ENCODE data around the gene USE1. TPM values are rescaled to one million over a fixed set of nuclear protein-coding genes. Genes with fewer than 3 reads are reported as not detected.

The USE1 gene
- total RNA-seq, 4 donors from 2014 or later = 17.3 to 25.2 (median 21.6) TPM

DNA sequence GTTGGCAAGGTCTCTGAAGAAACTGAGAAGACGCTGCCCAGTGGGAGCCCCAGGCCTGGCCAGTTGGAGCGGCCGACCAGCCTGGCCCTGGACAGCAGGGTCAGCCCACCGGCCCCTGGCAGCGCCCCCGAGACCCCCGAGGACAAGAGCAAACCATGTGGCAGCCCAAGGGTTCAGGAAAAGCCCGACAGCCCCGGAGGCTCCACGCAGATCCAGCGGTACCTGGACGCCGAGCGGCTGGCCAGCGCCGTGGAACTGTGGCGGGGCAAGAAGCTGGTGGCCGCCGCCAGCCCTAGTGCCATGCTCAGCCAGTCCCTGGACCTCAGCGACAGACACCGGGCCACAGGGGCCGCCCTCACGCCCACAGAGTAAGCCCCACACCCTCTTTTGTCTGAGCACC lies 20.1 kb upstream of the USE1 start:
- H3K27ac ChIP-seq = no peak overlapping the region
- H3K36me3 ChIP-seq = peaks cover 83% of the 10 kb centered on the region
- no peak overlapping the region for H3K4me3 ChIP-seq
- no peak for DNase-seq (ENCODE audit: low spot score in 2 of 2)
- H3K4me1 ChIP-seq = no peaks in the 10 kb centered on the region
- no peak for TF ChIP-seq POLR2A (IDR thresholded peaks at IDR 0.05)
- TF ChIP-seq, protein P1, sequence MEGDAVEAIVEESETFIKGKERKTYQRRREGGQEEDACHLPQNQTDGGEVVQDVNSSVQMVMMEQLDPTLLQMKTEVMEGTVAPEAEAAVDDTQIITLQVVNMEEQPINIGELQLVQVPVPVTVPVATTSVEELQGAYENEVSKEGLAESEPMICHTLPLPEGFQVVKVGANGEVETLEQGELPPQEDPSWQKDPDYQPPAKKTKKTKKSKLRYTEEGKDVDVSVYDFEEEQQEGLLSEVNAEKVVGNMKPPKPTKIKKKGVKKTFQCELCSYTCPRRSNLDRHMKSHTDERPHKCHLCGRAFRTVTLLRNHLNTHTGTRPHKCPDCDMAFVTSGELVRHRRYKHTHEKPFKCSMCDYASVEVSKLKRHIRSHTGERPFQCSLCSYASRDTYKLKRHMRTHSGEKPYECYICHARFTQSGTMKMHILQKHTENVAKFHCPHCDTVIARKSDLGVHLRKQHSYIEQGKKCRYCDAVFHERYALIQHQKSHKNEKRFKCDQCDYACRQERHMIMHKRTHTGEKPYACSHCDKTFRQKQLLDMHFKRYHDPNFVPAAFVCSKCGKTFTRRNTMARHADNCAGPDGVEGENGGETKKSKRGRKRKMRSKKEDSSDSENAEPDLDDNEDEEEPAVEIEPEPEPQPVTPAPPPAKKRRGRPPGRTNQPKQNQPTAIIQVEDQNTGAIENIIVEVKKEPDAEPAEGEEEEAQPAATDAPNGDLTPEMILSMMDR (IDR thresholded peaks at IDR 0.05) = no peak
- no peak for TF ChIP-seq POLR2AphosphoS5 (IDR thresholded peaks at IDR 0.05)
- TF ChIP-seq EP300 (IDR thresholded peaks at IDR 0.05) = no peak
- WGBS = 93% methylated on average over 3 of the region's 23 CpGs
- no peaks in the 10 kb centered on the region for H3K9me3 ChIP-seq
- H3K27me3 ChIP-seq = no peaks in the 10 kb centered on the region

DNA sequence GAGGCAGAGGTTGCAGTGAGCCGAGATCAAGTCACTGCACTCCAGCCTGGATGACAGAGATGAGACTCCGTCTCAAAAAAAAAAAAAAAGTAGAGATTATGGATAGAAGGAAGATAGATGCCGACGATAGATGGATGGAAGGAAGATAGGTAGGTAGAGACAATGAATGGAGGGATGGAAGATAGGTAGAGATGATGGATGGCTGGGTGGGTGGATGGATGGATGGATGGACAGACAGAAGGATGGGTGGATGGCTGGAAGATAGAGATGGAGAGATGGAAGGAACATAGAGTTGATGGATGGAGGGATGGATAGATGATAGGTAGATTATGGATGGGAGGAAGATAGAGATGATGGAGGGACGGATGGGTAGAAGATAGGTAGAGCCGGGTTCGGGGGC lies 18.5 kb upstream of the USE1 start:
- H3K27ac ChIP-seq = no peak overlapping the region
- peaks cover 83% of the 10 kb centered on the region for H3K36me3 ChIP-seq
- H3K4me3 ChIP-seq = no peak overlapping the region
- DNase-seq (ENCODE audit: low spot score in 2 of 2) = no peak
- TF ChIP-seq POLR2A (IDR thresholded peaks at IDR 0.05) = no peak
- TF ChIP-seq, protein P1 (IDR thresholded peaks at IDR 0.05) = no peak
- no peak for TF ChIP-seq EP300 (IDR thresholded peaks at IDR 0.05)
- no peak for TF ChIP-seq POLR2AphosphoS5 (IDR thresholded peaks at IDR 0.05)
- 93% methylated on average over 7 of the region's 7 CpGs for WGBS
- no peaks in the 10 kb centered on the region for H3K4me1 ChIP-seq
- H3K27me3 ChIP-seq = no peaks in the 10 kb centered on the region
- no peaks in the 10 kb centered on the region for H3K9me3 ChIP-seq

DNA sequence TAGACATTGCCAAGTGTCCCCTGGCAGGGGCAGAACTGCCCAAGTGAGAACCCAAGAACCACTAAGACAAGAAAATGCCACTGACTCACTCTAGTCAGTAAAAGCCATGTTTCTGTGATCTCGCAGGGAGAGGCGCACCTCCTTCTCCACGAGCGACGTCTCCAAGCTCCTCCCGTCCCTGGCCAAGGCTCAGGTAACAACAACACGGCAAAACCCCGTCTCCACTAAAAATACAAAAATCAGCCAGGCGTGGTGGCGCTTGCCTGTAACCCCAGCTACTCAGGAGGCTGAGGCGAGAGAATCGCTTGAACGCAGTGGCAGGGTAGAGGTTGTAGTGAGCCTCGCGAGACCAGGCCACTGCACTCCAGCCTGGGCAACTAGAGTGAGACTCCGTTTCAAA lies 17.5 kb upstream of the USE1 start:
- Histone ChIP-seq H3K36me3 (peaks cover 83% of the 10 kb centered on the region), H3K4me1 (no peaks in the 10 kb centered on the region)

DNA sequence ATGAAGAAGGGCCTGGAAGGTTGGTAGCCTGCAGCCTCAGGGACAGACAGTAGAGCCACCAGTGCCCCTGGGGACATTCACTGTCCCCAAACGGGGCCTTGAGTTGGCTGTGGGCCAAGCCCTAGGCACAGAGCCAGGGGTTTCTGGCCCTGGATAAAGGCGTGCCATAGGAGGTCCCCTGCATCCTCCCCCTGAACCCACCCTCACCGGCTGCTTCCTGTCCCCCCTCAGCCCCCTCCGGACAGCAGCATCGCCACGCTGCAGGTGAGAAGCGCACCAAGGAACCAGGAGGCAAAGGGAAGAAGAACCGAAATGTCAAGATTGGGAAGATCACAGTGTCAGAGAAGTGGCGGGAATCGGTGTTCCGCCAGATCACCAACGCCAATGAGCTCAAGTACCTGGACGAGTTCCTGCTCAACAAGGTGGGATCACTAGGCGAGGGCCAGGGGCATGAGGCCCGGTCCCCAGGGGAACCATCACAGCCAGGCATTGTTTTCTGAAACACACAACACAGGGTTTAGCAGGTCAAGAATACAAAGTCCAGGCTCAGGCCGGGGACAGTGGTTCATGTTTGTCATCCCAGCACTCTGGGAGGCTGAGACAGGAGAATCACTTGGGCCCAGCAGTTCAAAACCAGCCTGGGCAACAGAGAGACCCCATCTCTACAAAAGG lies 14.6 kb upstream of the USE1 start:
- Histone ChIP-seq H3K27ac (no peak overlapping the region), H3K4me3 (no peak overlapping the region), H3K4me1 (no peaks in the 10 kb centered on the region), H3K27me3 (no peaks in the 10 kb centered on the region), H3K9me3 (no peaks in the 10 kb centered on the region), H3K36me3 (peaks cover 81% of the 10 kb centered on the region)
- WGBS = 90% methylated on average over 14 of the region's 16 CpGs
- TF ChIP-seq POLR2A (IDR thresholded peaks at IDR 0.05) (no peak), EP300 (IDR thresholded peaks at IDR 0.05) (no peak), POLR2AphosphoS5 (IDR thresholded peaks at IDR 0.05) (no peak)
- TF ChIP-seq, protein P1 (IDR thresholded peaks at IDR 0.05) = no peak
- no peak for DNase-seq (ENCODE audit: low spot score in 2 of 2)

More for the DNA sequence above, 17.5 kb upstream of the USE1 start:
- Histone ChIP-seq H3K27me3 (no peaks in the 10 kb centered on the region), H3K27ac (no peak overlapping the region), H3K4me3 (no peak overlapping the region), H3K9me3 (no peaks in the 10 kb centered on the region)
- 95% methylated on average over 16 of the region's 16 CpGs for WGBS
- DNase-seq (ENCODE audit: low spot score in 2 of 2) = no peak
- TF ChIP-seq, protein P1 (IDR thresholded peaks at IDR 0.05) = no peak
- TF ChIP-seq POLR2AphosphoS5 (IDR thresholded peaks at IDR 0.05) (no peak), POLR2A (IDR thresholded peaks at IDR 0.05) (no peak), EP300 (IDR thresholded peaks at IDR 0.05) (no peak)

DNA sequence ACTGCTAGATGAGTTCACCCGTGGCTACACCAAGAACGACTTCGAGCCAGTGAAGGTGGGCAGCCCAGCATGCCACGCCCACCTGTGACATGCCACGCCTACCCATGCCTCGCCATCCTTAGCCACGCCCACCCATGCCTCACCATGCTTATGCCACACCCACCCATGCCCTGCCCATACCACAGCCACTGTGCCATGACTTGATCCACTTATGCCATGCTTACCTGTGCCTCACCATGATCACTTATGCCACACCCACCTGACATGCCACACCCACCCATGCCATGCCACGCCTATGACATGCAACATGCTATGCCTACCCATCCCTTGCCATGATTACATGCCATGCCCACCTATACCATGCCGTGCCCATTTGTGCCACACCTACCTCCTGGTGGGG lies 12.9 kb upstream of the USE1 start:
- Histone ChIP-seq H3K9me3 (no peaks in the 10 kb centered on the region), H3K4me1 (no peaks in the 10 kb centered on the region), H3K36me3 (peaks cover 92% of the 10 kb centered on the region), H3K27me3 (no peaks in the 10 kb centered on the region), H3K4me3 (no peak overlapping the region), H3K27ac (no peak overlapping the region)
- DNase-seq (ENCODE audit: low spot score in 2 of 2) = no peak
- WGBS = 83% methylated on average over 9 of the region's 9 CpGs
- TF ChIP-seq, protein P1 (IDR thresholded peaks at IDR 0.05) = no peak
- TF ChIP-seq POLR2AphosphoS5 (IDR thresholded peaks at IDR 0.05) = no peak
- TF ChIP-seq EP300 (IDR thresholded peaks at IDR 0.05) = no peak
- TF ChIP-seq POLR2A (IDR thresholded peaks at IDR 0.05) = no peak
